Retinal pigment epithelial cell (primary cell): ENCODE results near the gene ADAMTS17.

ENCODE experiments used
- DNase-seq: peaks from one replicate; pipeline ENCODE4 v3.0.0-alpha.2; 2010; ENCODE audit warnings: low read depth
- H3K4me3 ChIP-seq: 2 replicates; pipeline ENCODE4 v1.5.1; 2011; ENCODE audit warnings: mild to moderate bottlenecking, low read length, control low read depth, moderate library complexity
- TF ChIP-seq, protein P1 (sequence below): conservative IDR thresholded peaks from 2 replicates; pipeline ENCODE4 v1.5.1; 2011; ENCODE audit warnings: low read depth, low read length, control low read depth, inconsistent platforms

Gene ADAMTS17

DNA sequence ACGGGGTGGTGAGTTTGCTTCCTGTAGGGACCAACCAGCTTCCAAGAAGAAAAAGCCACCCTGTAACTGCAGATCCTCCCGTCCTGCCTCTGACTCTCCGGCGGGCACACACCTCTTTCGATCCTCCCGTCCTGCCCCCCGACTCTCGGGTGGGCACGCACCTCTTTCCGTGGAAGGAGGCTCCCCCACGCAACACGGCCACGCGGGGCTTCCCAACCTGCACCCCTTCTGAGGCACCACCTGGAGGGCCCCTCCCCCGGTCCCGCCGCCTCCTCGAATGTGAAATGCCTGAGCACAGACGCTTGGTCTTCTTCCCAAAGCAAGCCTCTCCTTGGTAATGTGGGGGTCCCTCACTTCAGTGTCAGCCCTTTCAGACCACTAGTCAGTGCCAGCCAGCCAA is 7.3 kb downstream of the ADAMTS17 start:
- no peak for DNase-seq
- TF ChIP-seq, protein P1, sequence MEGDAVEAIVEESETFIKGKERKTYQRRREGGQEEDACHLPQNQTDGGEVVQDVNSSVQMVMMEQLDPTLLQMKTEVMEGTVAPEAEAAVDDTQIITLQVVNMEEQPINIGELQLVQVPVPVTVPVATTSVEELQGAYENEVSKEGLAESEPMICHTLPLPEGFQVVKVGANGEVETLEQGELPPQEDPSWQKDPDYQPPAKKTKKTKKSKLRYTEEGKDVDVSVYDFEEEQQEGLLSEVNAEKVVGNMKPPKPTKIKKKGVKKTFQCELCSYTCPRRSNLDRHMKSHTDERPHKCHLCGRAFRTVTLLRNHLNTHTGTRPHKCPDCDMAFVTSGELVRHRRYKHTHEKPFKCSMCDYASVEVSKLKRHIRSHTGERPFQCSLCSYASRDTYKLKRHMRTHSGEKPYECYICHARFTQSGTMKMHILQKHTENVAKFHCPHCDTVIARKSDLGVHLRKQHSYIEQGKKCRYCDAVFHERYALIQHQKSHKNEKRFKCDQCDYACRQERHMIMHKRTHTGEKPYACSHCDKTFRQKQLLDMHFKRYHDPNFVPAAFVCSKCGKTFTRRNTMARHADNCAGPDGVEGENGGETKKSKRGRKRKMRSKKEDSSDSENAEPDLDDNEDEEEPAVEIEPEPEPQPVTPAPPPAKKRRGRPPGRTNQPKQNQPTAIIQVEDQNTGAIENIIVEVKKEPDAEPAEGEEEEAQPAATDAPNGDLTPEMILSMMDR: no peak
- no peak overlapping the region for H3K4me3 ChIP-seq

DNA sequence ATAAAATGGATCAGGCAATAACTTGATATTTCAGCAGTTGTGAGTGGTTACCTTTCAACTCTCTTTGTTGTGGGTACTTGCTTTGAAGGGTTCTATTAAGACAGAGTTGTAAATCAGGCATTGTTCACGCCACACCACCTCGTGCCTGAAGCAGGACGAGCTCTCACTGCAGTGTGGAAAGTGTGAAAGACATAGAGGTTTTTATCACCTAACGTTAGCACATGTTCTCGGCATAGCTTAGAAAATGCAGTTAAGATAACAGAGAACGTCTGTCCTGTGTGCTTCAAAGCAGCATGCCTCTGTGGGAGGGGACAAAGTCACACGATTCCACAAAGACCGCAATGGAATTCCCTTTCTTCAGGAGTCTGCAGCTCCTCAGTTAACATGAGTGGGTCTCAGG is 7.8 kb downstream of the ADAMTS17 start:
- TF ChIP-seq, protein P1: no peak
- no peak overlapping the region for H3K4me3 ChIP-seq
- DNase-seq: no peak

DNA sequence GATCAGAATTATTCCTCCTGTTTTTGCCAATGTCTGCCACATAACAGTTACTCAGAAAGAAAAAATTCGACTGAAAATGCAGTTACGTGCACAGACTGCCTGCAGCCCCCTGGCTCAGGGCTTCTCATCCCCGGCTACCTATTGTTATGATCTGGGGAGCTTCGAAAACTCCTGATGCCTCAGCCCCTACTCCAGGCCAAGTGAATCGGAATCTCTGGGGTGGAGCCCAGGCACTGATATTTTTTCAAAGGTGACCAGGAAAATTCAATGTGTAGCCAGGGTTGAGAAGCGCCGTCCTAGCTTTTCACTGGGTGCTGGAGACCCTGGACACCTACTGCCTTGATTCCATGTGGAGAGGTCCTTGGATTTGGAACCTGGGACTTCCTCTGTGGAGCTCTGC is 8.5 kb downstream of the ADAMTS17 start:
- TF ChIP-seq, protein P1: no peak
- no peak for DNase-seq
- H3K4me3 ChIP-seq: no peak overlapping the region

DNA sequence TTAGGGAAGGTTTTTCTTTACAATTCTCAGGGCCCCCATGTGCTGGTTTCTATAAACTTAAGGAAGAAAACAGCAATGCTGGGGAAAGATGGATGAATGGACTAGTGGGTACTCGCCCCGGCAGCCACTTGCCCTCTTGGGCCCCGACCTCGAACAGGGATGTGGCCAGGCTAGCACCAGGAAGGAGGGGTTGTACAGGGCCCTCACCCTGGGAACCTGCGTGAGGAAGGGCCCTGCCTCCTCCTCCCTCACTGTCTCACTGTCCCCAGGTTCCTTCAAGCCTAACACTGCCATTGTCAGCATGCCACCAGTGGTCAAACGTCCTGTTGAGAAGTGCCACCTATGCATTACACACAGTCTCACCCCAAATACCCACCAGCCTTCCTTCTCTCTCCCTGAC is 9.1 kb downstream of the ADAMTS17 start:
- DNase-seq: no peak
- TF ChIP-seq, protein P1: no peak
- no peak overlapping the region for H3K4me3 ChIP-seq

- no peak overlapping the region for H3K4me3 ChIP-seq
- TF ChIP-seq, protein P1: no peak
- DNase-seq: no peak
Observed at GRCh38 chr15:100332231-100332630, 9.5 kb downstream of the ADAMTS17 start.

DNA sequence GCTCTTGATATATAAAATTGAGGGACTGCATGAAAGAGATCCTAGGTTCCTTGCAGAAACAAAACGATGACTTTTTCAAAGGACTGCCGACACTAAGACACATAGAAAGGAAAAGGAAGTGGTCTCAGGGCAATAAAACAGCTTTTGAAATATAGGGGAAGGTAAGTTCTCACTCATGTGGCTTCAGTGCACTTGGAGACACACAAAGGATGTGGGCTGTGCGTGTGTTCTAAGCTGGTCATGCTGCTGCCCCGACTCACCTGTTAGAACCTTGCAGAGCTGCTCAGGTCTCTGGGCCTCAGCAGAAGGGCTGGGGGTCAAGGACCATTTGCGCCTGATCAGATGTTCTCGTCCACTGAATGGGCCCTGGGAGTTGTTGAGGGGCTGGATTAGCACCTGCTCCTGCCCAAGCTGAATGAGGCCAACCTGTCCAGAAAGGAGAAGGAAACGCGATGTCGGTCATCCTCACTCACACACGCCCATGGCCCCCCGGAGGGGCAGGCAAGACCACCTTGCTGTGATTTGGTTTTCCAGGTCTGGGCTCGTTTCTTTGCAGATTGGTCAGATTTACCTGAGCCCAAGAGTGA is 11.1 kb downstream of the ADAMTS17 start:
- H3K4me3 ChIP-seq: no peak overlapping the region
- TF ChIP-seq, protein P1: no peak
- no peak for DNase-seq

GRCh38 chr15:100330221-100330620 is 11.6 kb downstream of the ADAMTS17 start:
- no peak for DNase-seq

More at GRCh38 chr15:100330221-100330620, 11.6 kb downstream of the ADAMTS17 start:
- H3K4me3 ChIP-seq: no peak overlapping the region
- TF ChIP-seq, protein P1: no peak
